HG03457 (cell line): ENCODE results near the gene CORIN.

Source experiments
- ATAC-seq: cut with Tn5 transposase; IDR thresholded peaks from one replicate; pipeline ENCODE4 v1.9.1; 2021; ENCODE audit warnings: moderate number of reproducible peaks; ENCODE audit not compliant: unreplicated experiment

Gene CORIN

DNA sequence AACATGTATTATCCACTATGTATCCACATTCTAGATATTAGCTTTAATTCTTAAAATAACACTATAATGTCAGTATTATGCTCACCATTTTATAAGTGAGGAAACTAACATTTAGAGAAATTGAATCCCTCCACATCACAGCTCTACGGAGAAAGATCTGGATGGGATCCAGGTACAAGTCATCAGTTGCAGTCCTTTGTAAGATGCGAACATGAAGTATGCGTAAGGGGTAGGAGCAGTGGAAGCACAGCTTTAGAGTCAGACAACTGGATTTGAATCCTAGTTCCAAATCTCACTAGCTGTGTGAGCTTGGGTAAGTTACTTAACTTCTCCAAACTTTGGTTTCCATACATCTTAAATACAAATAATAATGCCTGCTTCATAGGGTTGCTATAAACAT lies 190.3 kb downstream of the CORIN start:
- no peak for ATAC-seq

DNA sequence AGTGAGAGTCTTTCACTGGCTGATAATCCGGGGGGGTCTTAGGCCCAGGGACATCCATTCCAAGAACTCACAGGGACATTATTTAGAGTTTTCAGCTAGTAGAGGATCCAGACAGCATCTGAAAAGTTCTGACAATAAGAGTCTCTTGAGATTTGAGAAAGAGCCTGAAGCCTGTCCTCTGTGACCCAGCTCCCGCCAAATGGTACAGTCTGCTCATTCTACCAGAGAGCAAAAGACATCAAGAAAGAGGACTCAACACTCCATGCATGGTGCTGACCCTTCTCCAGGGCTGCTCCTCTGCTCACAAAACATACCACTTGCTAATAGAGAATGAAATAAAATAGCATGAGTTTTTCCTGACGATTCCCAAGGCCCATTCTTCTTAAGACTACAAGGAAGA lies 190.8 kb downstream of the CORIN start:
- ATAC-seq: no peak

DNA sequence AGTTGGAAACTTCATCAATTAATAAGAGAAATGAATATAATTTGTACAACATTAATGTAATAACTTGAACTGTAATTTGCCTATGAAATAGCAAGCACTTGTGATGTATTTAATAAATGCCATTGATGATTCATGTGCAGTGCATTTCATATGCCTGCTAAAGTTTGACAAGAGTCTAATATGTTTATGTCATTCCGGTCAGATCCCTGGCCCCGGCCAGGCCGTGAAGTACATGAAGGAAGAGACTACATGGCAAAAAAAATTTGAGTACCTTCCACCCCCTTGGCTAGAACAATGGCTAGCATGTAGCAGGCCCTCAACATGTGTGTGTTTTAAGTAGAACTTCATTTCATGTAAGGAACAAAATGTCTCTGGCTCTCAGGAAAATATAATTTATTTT lies 191.5 kb downstream of the CORIN start:
- ATAC-seq: no peak

DNA sequence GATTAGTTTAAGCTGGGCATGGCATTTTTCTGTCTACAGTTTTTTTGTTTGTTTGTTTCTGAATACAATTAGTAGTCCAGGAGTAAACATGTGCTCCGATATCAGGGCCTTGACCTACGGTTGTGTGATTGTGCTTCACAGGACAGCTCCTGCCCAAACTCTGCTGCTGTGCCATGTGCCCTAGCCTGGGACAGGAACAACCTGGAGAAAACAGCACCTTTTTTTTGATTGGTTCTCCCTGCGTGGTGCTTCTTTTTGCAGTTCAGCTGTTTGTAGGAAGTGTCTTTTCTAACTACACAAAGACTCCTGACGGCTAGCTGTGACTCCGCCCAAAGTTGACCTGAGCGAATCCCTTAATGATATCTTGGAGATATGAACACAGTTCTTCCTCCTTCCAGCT lies 194.0 kb downstream of the CORIN start:
- ATAC-seq: no peak

DNA sequence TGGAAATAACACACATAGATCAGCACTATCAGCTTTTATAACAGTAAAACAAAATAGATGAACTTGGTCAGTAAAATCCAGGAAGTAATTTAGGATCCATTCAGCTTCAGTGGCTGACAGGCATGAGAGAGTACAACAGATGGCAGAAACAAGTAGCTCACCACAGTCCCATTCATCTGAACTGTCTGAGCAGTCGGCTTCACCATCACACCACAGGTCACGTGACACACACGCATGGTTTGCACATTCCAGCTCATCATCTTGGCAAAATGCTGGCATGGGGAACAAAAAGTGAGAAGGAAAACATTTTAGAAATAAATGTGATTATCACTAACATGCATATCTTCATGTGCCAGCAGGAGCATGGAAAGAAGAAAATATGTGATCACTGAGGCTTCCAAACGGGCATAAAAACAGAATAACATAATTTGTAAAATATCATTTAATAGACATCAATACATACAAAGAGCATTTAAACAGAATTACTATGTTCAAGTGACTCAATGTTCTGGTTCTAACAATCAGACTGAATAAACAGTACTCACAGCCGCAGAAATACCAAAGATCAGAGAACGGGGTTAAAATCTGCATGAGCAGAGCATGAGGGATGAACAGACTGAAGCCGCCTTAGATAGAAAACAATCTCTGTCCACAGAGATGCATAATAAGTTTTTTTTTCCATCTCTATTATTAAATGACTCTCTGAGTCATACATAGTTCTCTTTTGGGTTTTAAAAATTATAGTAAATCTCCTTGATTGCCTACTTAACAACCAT lies 194.7 kb downstream of the CORIN start:
- ATAC-seq: no peak

DNA sequence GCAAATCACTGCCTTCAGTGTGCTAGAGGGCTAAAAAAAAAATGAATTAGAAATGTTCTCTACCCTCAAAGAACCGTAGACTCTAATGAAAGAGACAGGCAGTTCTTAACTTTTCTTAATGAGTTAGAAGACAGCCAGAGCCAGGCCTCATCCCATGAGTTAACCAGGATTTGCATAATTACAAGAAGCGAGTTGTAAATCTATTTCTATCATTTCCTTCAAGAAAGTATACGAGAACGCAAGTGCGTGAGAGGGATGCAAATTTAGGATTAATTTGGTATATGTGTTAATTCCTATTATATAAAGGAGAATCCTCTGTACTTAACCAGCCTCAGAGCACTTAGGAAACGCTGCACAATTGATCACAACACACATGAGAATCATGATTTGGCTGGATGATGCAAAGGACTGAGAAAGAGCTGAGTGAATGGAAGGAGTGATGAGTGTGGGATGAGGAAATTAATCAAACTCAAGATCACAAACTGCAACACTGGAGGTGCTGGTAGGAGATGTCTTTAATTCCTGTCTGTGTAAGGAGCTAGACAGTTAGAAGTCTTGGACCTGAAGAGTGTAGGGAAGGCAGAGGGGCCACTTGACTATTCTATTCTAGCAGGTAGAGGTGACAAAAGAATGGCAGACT lies 195.6 kb downstream of the CORIN start:
- no peak for ATAC-seq

DNA sequence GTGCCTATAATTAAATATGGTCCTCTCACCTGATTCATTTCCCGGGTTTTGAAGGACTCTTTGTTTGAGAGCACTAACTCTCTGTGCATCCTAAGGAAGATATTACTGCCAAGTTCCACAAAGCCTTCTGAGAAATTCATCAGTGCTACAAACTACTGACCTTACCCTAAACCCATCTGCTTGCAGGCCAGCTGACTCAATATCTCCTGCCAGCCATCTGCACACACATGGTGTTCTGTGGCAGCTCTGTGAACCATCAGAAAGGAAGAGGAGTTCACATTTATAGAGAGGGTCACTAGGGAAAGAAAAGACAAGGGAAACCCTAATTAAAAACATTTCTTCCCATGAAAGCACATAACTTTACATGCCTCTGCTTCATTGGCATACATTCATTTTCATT lies 196.1 kb downstream of the CORIN start:
- no peak for ATAC-seq

DNA sequence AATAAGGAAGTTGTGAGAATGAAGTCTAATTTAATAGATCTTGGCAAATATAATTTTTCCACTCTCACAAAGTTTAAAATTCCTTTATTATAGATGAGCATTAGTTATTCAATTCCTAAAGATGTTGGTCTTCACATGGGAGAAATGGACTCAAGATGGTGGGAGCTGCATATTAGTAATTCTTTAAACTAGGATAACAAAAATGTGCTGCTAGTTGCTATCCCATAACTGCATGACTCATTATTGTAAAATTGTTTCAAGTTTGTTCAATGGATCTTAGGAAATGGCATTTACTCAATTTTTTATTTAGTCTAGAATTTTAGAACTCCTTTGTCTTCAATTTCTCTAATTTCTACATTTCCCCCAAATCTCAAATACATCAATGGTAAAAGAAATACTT lies 197.0 kb downstream of the CORIN start:
- ATAC-seq: no peak

DNA sequence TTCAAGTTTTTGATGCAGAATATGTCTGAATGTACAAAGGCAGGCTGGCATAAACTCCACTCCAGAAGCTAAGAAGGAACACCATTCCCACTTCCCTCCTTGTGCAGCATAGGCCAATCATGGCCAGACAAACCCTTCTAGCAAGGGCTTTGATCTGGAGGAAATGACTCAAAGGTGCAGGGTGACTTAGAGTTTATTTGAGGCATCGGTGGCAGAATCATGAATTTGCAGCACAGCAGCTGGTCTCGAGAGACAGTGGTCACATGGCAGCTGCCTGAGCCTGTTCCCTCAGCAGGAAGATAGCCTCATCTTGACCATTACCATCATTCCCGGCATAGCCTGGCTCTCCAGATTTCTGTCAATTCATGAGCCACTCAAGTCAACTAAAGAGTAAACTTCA lies 198.3 kb downstream of the CORIN start:
- ATAC-seq: no peak

DNA sequence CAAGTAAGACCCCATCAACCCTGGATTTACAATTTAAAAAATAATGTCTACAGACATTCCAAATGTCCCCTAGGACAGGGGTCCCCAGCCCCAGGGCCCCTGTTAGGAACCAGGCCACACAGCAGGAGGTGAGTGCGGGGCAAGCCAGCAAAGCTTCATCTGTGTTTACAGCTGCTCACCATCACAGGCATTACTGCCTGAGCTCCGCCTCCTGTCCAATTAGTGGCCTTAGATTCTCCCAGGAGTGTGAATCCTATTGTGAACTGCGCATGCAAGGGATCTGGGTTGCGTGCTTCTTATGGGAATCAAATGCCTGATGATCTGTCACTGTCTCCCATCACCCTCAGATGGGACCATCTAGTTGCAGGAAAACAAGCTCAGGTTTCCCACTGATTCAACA lies 206.7 kb downstream of the CORIN start:
- ATAC-seq: no peak

DNA sequence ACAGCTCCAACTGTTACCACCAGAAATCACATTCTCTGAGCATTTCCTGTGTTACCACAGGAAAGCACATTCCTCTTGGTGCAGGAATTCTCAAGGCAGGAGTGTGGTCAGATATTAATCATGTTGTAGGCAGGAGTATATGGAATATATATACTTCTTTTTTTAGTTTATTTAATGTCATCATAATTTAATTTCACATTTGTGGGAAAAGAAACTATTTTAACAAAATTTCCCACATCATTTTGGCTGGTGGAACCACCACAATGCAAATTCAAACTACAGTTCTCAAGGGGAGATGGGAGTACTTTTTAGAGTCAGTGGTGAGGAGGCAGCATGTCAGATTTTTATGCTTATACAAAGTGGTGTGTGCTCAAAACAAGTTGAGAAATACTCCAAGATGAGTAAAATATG lies 213.8 kb downstream of the CORIN start:
- no peak for ATAC-seq

DNA sequence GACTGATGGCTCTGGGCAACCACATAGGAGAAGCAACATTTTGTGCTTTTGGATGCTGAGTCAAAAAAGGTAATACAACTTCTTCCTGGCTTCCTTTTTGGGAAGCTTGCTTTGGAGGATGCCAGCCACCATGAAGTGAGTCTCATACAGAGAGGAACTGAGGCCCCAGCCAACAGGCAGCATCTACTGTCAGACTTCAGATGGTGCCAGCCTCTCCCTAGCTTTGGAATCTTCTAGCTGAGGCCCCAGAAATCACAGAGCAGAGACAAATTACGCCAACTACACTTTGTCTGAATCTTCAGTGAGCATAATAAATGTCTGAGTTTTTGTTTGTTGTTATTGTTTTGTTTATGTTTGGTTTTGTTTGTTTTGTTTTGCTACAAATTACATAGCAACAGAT lies 216.7 kb downstream of the CORIN start:
- no peak for ATAC-seq

DNA sequence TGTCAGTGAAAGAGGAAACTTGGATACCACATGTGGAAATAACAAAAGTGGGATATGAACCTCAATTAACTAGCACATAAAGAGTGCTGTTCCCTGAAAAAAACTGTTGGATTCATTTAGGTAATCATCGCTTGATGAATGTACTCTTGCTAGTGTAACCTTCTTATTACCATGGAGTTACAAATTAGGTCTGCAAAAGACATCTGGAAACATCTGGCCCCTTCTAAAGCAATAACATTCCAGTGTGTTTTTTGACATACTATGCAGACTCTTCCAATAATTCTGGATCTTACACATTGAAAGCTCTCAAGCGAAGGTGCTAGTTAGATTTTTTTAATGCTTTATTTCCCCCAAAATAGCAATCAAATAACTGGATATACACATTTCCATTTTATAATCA lies 218.2 kb downstream of the CORIN start:
- no peak for ATAC-seq

DNA sequence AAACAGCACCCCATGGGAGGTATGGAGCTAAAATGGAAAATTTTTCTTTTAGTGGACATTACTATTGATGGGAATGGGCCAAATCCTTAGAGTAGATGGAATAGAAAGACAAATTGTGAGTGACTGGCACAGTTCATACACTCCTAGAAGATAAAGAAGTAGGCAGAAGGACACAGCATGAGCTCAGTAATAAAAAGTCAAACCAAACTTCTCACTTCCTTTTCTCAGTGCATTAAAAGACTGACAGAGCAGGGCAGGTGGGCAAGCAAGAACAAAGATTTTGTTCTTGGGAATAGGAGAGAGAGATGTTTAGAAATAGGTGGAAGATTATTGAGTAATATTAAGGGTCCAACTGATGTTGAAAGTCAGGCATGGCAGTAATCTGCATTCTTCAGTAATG lies 220.3 kb downstream of the CORIN start:
- no peak for ATAC-seq

DNA sequence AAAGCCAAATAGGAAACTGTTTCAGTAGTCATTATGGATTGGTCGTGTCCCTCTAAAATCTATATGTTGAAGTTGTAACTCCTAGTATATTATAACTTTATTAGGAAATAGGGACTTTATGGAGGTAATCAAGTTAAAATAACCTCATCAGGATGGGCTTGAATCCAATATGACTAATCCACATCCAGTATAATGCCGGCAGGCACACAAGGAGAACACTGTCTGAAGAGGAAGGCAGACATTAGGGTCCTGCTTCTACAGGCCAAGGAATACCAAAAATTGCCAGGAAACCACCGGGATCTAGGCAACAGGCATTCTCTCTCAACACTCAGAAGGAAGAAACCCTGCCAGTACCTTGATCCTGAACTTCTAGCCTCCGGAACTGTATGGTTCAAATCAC lies 222.5 kb downstream of the CORIN start:
- ATAC-seq: no peak

DNA sequence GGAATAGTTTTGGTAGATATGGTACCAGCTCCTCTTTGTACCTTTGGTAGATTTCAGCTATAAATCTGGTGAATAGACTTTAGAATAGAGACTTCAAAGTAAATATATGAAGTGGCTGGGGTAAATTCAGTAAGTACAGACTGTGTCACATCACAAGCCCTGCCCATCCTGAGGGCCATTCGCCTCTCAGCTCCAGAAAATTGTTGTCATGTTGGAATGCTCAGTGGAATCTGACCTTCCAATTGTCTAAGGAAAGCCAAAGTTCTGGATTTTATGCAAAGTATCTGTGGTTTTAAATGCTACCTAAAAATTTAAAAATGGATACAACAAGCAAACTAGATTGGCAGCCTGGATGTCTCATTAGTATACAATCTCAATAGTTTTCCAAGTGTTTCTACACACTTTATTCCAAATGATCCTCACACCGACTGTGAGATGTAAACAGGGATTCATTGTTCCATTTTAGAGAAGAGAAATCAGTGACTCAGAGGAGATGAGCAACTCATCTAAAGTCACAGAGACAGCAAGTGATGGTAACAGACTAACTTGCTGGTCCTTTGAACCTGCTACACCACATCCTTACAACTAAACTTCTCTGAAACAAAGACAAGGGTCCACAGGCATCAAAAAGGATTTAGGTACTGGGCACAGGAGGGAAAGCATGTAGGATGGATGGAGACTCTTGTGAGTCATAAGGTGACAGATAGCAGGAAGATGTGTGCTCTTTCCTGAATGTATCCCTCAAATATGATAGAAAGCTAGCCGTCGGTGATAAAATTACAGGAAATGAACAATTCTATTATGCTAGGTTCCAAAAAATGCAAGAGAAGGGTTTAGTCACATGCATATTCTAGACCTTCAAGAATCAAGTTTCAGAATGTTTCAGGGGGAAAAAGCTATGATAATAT lies 225.5 kb downstream of the CORIN start:
- no peak for ATAC-seq

DNA sequence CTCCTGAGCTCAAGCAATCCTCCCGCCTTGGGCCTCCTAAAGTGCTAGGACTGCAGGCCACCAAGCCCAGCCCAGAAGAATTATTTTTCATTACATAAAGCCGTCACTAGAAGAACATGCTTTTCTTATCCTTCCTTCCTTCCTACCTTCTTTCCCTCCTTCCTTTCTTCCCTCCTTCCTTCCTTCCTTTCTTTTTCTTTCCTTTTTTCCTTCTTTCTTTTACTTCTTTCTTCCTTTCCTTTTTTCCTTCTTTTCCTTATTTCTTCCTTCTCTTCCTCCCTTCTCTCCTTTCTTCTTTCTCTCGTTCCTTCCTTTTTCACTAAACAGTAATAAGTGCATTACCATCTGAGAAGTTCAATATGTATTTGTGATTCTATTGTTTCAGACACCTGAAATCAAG lies 231.4 kb downstream of the CORIN start:
- ATAC-seq: no peak

DNA sequence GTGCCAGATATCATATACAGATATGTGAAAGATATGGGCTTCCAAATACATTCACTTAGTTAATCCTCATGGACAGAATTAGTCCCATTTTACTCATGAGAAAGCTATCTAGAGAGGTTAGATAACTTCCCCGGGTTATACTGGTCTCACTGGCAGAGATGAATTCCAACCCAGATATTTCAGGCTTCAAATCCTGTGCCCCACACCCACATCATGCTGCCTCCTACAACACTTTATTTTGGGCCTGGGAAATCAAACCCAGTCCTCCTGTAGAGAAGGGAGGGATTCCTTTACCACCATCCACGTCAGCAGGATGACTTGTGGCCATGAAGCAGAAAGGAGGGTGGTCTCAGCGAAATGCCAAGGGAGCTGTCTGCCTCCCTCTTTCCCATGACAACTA lies 239.0 kb downstream of the CORIN start:
- ATAC-seq: no peak

DNA sequence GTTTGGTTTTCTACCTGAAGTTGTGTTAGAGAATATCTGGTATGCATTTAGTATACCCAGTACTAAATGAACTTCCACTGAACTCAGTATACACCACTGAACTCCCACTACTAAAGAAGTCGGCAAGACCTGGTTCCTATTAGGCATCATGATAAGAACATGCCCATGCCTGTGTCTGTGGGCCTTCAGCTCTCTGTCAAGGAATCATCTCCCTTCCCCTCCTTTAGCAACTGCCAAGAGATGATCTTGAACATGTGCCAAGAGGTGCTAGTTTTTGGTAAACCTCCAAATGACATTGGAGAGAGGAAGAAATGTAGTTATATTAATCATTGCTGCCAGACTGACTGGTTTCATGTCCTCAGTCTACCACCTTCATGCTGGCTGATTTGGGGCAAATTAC lies 239.5 kb downstream of the CORIN start:
- no peak for ATAC-seq

DNA sequence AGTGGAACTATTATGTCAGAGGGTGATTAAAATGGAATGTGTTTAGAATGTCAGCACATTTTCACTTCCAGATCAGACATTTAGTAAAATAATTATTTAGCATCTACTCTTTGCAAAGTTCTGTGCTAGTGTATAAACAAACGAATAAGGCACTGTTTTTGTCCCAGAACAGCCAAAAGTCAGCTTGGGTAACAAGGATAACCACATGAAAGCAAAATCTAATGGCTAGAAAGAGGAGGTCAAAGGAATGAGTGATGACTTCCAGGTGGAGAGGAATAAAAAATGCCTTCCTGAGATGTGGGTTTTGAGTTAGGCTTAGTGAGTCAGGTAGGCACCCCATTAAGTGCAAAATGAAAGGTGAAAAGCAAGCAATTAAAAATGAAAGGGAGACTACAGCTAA lies 240.2 kb downstream of the CORIN start:
- no peak for ATAC-seq

DNA sequence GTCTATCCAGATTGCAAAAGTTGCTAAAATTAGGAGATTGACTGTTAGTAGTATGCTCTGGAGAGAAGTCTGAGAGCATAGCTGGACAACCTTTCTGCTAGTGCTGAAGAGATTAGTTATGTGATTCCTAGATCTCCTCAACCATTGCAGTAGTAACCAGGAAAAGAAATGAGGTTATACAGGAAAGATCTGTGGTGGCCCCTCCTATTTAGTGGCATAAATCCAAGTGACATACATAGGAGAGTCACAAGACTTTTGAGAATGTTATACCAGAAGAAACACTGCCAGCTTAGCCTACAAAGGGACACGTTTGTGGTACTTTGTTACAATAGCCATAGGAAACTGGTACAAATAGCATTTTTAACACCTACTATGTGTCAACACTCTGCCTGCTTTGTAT lies 247.5 kb downstream of the CORIN start:
- no peak for ATAC-seq

DNA sequence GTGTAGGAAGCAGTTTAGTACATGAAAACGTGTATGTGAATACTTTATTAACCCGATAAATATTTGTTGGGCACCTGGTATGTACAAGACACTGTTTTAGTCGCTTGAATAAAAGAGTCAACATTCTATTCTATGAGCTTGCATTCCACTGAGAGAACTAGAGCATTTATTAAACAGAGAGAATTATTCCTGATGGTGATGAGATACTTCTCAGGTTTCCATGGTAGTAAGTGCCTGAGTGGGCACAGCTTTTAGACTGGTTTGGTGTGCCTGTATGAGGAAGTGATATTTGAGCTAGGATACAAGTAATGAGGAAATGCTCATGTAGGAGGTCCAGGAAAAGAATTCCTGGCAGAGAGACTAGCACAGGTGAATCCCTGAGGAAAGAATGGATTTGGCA lies 258.6 kb downstream of the CORIN start:
- no peak for ATAC-seq
